HG02970 (cell line): ENCODE measurements around the gene PNPLA7.
"Not testable (repeated sequence)": the region's sequence is repeated elsewhere in the genome, so short reads cannot be mapped to it uniquely, and the experiment has no call there.

Experiments used
- ATAC-seq: cut with Tn5 transposase; IDR thresholded peaks from one replicate; pipeline ENCODE4 v1.9.1; 2021; ENCODE audit warnings: mild to moderate bottlenecking, moderate library complexity, moderate number of reproducible peaks; ENCODE audit not compliant: unreplicated experiment, low FRiP score

The PNPLA7 gene

GRCh38 chr9:137454145-137454596, 96.0 kb downstream of the PNPLA7 start:
- ATAC-seq: no peak

- no peak for ATAC-seq
These were observed 96.5 kb downstream of the PNPLA7 start for GRCh38 chr9:137453643-137454081.

GRCh38 chr9:137452761-137453642, 97.2 kb downstream of the PNPLA7 start:
- no peak for ATAC-seq

- ATAC-seq: no peak
These were observed 98.0 kb downstream of the PNPLA7 start for GRCh38 chr9:137452006-137452760.

GRCh38 chr9:137451264-137452005, 98.8 kb downstream of the PNPLA7 start:
- not testable (repeated sequence) for ATAC-seq

- ATAC-seq: not testable (repeated sequence)
These were observed 99.5 kb downstream of the PNPLA7 start for GRCh38 chr9:137450539-137451222.

- ATAC-seq: no peak
These were observed 100.2 kb downstream of the PNPLA7 start for GRCh38 chr9:137449931-137450538.

- no peak for ATAC-seq
These were observed 100.9 kb downstream of the PNPLA7 start for GRCh38 chr9:137449081-137449844.

GRCh38 chr9:137448602-137448962, 101.6 kb downstream of the PNPLA7 start:
- ATAC-seq: no peak

- no peak for ATAC-seq
These were observed 102.2 kb downstream of the PNPLA7 start for GRCh38 chr9:137447722-137448601.

- no peak for ATAC-seq
These were observed 103.2 kb downstream of the PNPLA7 start for GRCh38 chr9:137446851-137447471.

GRCh38 chr9:137445930-137446431, 104.2 kb downstream of the PNPLA7 start:
- no peak for ATAC-seq

- no peak for ATAC-seq
These were observed 104.9 kb downstream of the PNPLA7 start for GRCh38 chr9:137445275-137445807.

GRCh38 chr9:137444106-137444790, 106.0 kb downstream of the PNPLA7 start:
- ATAC-seq: no peak

- no peak for ATAC-seq
These were observed 108.3 kb downstream of the PNPLA7 start for GRCh38 chr9:137441935-137442321.

- ATAC-seq: no peak
These were observed 108.8 kb downstream of the PNPLA7 start, which contains the start of gene ENTPD8 for GRCh38 chr9:137441289-137441934. Gene ENTPD8, minus strand, starts transcription at chr9:137441357. Its CDS starts 3,072 bp downstream, at chr9:137438285.
